Measurements from ENCODE around the gene KCNH1. TPM values are rescaled to one million over a fixed set of nuclear protein-coding genes. Genes with fewer than 3 reads are reported as not detected.

The KCNH1 gene
- total RNA-seq, 1 donor from 2014 or later, result not detected

DNA sequence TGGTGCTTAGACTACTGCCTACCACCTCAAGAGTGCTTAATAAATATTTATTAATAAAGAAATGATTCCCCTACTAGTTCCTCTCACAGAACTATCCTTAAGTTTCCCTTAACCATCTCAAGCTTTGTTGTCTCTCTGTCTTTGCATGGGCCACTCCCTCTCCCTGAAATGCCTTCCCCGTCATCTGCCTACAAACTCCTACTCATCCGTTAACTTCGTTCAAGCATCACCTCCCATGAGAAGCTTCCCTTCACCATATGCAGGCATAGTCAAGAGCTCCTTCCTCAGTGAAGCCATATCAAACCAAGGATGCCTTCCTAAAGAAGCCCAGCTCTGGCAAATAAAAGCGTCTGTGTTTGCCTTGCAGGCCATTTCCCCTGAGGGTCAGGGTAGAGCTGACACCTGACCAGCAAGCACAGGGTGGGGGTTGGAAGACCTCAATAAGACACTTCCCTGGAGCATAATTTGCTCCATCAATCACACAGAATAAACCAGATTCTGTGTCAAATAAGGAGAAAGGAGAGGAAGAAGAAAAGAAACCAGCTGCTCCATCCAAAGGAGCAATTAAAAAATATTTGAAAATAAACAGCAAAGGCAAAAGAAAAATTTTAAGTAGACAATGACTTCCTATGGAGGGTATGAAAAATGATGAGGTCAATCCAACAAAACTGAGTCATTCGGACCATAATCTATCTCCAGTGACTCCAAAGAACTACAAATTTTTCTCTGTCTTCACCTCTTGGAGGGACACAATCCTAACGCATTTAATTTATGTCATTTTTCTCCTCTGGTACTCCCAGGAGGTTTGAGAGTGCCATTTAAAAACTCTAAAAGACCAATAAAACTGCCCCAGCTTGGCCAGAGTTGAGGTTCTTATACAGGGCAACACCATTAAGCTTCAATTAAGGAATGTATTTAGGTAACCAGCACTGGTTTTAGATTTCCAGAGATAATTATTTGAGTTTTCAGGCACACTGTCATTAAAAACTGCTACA lies 303.6 kb downstream of the KCNH1 start:
- no peak for ATAC-seq
- intact Hi-C loops (cut with micrococcal nuclease), result no loop called here

DNA sequence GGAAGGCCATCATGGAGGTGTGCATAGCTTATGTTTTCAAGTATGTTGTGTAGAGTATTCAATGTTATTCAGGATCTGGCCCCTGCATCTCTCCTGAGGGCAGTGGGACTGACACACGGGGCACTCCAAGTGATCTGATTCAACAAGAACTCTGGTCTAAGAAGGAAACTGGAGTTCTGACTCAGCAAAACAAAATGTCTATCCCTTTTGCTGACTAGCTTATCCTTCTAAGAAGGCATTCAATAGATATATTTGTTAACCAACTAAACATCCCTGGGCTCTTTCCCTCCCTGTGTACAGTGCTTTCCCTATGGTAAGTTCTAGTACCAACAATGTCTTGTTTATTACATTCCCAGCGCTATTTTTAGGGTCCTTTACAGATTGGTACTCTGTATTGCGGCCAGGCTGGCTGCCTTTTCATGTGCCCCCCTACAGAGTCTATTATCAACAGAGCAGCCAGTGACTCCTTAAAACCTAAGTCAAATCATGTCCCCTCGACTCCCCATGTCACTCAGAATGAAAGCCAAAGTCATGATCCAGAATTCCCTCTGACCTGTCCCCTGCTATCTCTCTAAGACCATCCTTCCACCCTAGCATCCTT lies 304.9 kb downstream of the KCNH1 start:
- no peak for DNase-seq
- intact Hi-C loops (cut with micrococcal nuclease), result no loop called here
- ATAC-seq, result no peak

More for the DNA sequence above, 303.6 kb downstream of the KCNH1 start:
- DNase-seq, result no peak

DNA sequence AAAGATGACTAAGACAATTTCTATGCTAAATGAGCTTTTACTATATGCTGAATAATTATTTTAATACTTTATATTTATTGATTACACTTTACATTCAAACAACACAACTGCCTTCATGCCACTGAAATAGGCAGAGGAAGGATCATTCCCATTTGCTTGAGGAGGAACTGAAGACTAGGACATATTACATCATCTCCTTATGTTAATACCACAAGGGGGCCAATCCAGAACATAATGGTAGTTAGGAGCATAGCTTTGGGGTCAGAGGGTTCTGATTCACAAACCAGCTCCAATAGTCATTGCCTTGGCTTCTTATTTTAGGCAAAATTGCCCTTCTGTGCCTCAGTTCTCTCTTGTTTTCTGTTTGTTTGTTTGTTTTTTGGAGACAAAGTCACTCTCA lies 306.5 kb downstream of the KCNH1 start:
- ATAC-seq (no peak), DNase-seq (no peak)
- intact Hi-C loops (cut with micrococcal nuclease), result no loop called here

DNA sequence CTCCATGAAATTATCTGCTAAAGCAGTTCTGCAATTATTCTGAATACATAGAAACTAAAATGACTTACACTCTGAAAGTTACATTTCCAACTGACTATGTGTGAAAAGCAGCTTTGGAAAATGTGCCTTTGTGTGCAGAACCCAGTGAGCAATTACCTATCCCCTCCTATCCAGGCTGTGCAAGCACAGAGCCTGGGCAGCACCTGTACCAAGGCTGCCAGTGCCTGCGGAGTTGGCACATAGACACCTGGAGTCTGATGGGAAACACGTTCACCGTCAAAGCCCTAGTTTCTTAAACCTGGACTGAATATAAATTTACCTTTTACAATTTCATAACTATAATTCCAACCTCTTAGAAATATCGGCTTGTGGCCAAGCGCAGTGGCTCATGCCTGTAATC lies 307.3 kb downstream of the KCNH1 start:
- DNase-seq (no peak), ATAC-seq (no peak)
- intact Hi-C loops (cut with micrococcal nuclease), result no loop called here

DNA sequence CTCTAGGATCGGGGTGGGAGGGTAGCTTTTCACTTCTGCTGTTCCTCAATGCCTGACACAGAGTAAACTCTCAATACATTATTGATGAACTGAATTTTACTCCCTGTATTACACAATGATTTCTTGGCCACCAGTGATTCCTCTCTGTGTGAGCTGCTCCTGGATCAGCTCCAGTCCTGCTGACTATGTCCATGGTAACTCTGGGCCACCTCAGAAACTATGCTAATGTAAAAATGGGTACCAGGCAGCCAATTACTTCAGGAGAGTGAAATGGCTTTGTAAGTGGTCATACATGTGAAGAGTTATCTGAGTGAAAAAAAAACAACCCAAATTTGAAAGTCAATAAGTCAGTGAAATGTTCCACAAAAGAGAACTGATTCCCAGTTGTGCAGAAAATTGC lies 311.0 kb downstream of the KCNH1 start:
- ATAC-seq (no peak), DNase-seq (no peak)
- intact Hi-C loops (cut with micrococcal nuclease), result no loop called here

DNA sequence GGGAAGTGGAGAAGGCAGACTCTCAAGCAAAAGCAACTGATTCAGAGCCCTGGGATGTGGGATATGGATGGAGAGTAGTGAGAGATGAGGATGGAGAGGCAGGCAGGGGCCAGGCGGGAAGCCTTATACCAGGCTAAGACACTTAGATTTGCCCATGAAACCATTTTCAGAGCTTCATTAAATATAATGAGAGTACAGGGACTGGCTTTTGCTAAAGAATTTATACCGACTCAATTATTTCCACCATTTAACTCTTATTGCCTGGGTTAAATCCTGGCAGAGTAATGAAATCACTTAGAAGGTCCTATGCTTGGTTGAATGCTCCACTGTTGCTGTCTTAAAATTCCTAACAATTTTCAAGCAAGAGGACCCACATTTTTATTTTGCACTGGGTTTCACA lies 311.7 kb downstream of the KCNH1 start:
- no peak for ATAC-seq
- no peak for DNase-seq
- intact Hi-C loops (cut with micrococcal nuclease), result no loop called here

DNA sequence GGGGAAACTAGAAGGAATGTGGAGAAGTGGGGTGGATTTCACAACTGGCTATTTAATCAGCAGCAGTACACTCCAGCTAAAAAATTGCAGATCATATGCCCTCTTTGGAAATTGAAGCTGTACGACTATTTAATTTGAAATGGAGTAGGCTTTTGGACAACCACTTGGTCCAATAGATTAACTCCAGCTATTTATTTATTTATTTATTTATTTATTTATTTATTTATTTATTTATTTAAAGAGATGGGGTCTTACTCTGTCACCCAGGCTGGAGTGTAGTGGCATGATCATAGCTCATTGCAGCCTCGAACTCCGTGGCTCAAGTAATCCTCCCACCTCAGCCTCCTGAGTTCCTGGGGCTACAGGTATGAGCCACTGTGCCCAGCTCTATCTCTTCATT lies 312.3 kb downstream of the KCNH1 start:
- DNase-seq (no peak), ATAC-seq (no peak)
- intact Hi-C loops (cut with micrococcal nuclease), result no loop called here

DNA sequence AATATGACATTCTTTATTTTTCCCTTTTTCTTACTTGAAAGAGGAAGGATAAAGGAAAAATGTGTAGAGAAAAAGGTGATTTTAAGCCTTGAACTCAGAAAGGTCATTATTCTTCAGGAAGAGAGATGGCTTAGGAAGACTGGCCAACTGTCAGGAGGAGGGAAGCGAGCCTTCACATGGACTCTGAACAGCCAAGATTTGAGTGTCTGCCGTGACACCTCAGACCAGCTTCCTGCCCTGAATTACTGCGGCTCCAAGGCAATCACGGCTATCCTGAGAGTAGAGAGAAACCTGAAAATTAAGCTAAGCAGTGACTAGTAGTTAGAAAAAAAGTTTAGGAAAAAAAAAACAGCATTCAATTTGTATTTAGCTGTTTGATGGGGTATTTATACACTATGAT lies 314.7 kb downstream of the KCNH1 start:
- DNase-seq (no peak), ATAC-seq (no peak)
- intact Hi-C loops (cut with micrococcal nuclease), result no loop called here

DNA sequence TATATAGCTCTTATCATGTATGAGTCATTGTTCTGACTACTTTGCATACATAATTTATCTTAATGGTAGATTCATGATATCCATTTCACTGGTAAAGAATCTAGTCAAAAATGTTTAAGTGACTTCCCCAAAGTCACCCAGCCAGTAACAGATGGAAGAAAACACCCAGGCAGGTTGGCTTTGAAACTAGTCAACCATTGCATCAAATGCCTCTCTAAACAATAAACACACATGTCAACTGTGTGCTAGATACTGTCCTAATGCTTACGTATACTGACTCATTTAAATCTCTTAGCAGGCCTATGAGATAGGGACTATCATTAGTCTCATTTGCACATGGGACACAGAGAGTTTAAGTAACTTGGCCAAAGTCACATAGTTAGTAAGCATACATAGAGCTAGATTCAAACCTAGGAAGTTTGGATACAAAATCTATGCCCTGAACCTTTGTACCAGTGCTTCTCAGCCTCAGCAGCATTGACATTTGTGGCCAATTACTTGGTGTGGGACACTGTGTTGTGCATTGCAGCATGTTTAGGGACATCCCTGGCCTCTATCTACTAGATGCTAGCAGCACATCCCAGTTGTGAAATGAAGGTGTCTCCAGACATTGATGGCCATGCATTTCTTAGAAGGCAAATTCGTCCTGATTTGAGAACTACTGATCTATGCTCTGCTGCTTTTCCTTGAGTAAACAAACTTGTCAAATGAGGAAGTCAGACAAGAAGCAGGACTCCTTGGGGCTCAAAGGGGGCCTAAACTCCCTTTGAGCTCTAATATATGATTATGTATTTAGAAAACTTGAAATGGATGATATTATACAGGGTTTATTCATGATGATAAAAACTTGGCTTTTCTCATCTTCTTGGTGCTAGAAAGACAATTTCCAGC lies 316.3 kb downstream of the KCNH1 start:
- DNase-seq (no peak), ATAC-seq (no peak)
- intact Hi-C loops (cut with micrococcal nuclease), result no loop called here

DNA sequence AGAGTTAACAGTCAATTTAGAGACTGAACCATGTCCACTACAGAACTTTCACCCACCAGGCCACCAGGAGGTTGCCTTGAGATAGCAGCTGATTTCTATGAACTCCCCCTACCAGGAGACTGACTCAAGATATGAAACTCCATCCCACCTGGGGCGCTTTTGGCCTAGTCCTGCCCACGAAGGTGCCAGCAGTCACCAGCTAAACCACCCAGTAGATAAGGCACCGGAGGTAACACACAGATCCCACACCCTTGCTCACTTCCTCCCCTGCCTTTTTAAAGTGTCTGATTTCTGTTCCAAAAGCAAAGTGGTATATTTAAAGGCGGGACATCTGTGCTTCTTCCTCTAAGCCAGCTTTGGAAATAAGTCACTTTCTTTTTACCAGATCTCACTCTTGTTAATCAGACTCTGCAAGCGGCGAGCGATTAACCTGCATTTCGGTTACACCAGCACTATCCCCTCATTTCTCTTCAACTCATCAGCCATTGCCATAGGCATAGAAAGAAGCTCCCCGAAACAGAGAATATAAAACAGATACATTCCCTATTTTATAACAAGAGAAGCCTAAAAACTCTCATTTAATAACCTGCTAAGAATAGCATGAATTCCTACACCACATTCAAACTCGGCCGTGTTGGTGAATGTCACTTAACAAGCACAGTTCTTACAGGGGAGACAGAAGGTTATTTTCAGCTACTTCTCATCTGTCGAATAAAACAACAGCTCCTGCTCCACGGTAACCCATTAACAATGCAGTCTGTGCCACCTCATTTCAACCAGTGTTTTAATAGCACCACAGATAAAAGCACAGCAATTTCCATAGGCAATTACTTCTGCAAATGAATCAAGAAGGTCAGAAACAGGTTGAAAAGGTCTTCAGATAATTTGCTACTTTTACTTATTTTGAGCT lies 318.1 kb downstream of the KCNH1 start:
- DNase-seq (no peak), ATAC-seq (peak; percentile 84)
- intact Hi-C loops (cut with micrococcal nuclease), result no loop called here

DNA sequence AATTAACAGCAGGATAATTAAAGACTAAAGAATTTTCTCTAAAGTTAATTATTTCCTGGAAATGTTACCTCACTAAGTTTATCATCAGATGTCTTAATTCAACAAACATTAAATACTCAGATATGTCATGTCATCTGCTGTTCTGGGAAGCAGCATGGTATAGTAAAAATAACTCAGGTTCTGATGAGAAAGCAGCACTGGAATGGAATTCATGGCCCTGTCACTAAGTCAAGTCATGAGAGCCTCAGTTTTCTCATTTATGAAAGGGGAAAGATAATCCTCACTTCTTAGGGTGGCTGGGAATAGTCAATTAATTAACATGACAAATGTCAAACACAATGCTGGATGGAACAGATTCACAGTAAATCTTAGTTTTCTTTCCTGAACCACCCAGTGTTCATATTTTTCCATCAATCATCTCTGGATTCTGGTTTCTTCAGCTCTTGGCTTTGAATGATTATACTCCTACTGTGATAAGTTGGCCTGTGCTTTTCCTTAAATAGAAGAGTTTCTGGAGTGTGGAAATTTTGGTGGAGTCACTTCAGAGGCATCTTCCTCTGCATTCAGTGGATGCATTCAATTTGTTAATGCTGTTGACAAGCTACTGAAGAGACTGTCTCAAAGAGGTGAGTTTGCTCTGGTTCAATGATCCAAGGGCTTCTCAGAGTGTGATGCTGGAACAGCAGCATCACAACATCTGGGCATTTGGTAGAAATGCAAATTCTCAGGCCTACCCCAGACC lies 319.4 kb downstream of the KCNH1 start:
- DNase-seq (no peak), ATAC-seq (no peak)
- intact Hi-C loops (cut with micrococcal nuclease), result no loop called here

DNA sequence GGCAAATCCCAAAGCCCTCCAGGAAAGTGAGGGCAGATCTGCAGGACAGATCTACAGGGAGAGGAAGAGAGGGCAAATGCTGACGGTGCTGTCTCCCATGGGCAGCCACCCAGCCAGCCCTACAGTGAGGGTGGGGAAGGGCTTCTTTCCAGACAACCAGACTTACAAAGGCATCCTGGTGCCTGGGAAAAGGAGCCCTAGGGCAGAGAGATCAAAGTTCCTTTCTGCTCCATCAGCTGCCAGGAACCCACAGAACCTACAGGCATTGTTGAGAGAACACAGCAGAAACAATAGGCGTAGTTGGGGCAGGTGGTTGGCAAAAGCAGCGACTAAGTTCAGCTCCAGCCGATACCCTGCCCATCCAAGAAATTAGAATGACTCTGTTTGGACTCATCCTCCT lies 332.4 kb downstream of the KCNH1 start:
- intact Hi-C loops (cut with micrococcal nuclease), result no loop called here
- ATAC-seq, result no peak

DNA sequence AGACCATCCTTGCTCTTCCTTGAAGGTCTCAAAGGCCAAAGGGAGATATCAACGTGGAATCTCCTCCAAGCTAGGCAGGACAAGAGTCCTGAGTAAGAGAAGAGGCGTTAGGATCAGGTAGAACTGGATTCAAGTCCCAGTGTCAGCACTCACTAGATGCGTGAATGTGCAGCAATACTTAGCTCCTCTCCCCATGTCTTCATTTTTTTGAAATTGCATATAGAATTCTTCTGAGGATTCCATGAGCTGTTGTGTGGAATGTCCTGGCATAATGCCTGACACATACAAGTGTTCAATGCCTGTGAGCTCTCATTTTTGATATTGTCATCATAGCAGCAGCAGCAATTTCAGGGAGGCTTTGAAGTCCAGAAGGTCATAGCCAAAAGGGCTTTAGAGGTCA lies 333.2 kb downstream of the KCNH1 start:
- intact Hi-C loops (cut with micrococcal nuclease), result no loop called here
- DNase-seq (no peak), ATAC-seq (no peak)

More for the DNA sequence above, 332.4 kb downstream of the KCNH1 start:
- no peak for DNase-seq

DNA sequence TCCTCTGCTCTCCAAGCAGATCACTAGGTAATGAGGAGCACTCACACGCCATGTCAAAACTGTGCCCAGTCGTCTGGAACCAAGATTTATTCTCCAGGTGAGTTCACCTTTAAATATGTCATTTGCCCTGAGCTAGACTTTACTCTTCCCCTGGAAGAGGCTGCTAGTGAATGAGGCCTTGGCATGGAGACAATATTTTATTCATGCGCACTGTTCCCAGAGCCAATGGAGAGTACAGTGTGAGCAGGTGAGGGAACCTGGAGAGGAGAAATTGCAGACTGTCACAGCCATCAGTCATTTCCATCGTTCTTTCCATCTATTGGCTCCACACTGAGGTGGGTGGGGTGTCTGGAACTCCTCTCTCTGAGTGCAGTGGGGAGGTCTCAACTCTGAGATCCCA lies 333.6 kb downstream of the KCNH1 start:
- ATAC-seq (no peak), DNase-seq (no peak)
- intact Hi-C loops (cut with micrococcal nuclease), result no loop called here

DNA sequence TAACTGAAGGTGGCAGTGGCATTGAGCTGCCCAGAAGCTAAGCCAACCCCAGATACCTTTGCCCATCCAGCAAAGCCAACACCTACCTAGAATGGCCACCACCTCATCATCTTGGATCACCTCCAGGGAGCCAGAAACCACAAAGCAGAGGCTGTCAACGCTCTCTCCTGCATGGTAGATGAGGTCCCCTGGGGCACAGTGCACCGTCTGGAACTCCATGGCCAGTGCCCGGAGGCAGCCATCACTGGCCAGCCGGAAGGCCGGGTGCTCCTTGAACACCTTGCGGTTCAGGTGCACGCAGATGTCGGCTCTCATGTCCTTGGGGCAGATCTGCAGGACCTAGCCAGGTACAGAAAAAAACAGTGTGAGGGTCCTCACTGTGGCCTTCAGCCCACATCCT lies 336.5 kb downstream of the KCNH1 start:
- DNase-seq (no peak), ATAC-seq (no peak)
- intact Hi-C loops (cut with micrococcal nuclease), result no loop called here

DNA sequence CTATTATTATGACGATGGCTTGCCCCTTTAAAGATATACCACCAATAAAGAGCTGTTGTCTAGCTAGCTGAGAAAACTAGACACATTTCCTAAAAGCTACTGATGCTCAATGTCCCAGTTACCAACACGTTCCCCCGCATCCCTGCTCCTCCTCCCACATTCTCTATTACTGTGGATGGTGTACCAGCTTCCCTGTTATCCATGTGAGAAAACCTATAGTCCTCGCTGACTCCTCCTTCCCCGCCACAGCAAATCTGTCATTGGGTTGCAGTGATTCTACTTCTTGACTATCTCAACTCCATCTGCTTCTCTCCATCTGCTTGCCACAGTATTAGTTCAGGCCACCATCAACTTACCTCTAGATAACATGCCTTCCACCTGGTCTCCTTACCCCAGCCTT lies 337.5 kb downstream of the KCNH1 start:
- no peak for ATAC-seq
- intact Hi-C loops (cut with micrococcal nuclease), result no loop called here
- no peak for DNase-seq

DNA sequence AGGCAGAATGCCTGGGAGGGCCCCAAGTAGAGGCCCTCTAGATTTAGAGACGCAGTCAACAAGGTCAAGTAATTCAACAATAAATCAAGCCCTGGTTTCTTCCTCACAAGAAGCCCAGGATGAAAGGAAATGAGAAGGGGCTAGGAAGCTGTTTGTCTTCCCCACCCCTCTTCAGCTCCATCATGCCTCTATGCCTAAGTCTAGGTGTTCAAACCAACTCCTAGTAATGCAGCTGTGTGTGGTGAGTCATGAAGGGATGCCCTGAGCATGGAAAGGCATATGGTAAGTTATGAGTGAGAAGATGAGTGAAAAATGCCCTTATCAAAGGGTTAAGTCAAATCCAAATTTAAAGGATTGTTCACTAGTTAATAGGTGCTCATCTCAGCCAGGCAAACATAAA lies 339.5 kb downstream of the KCNH1 start:
- ATAC-seq (no peak), DNase-seq (no peak)
- intact Hi-C loops (cut with micrococcal nuclease), result no loop called here

Data from left ventricle myocardium superior (tissue), 1 donor.